H9 (cell line): Measurements from ENCODE around the gene SHISA4. TPM values are rescaled to one million over a fixed set of nuclear protein-coding genes. Genes with fewer than 3 reads are reported as not detected.

ENCODE experiments used
- DNase-seq: peaks from one replicate; pipeline ENCODE4 v3.0.0-alpha.2; 2017
- H2AFZ ChIP-seq: one replicate; pipeline ENCODE4 v1.6.1; 2013; ENCODE audit warnings: mild to moderate bottlenecking, low read length, control low read depth, moderate library complexity
- H2AK5ac ChIP-seq: 2 replicates; pipeline ENCODE4 v1.6.1; 2013; ENCODE audit warnings: low read length, control low read depth, mixed read lengths; ENCODE audit not compliant: insufficient read length
- H2BK120ac ChIP-seq: one replicate; pipeline ENCODE4 v1.6.1; 2013; ENCODE audit warnings: low read depth, mild to moderate bottlenecking, low read length, control low read depth, inconsistent platforms; ENCODE audit not compliant: poor library complexity, severe bottlenecking
- H2BK12ac ChIP-seq: 2 replicates; pipeline ENCODE4 v1.6.1; 2013; ENCODE audit warnings: low read length, control low read depth, mixed read lengths, low read depth; ENCODE audit not compliant: insufficient read length
- H2BK15ac ChIP-seq: 2 replicates; pipeline ENCODE4 v1.6.1; 2013; ENCODE audit warnings: low read depth, low read length, control low read depth
- H2BK20ac ChIP-seq: one replicate; pipeline ENCODE4 v1.6.1; 2013; ENCODE audit warnings: low read depth, mild to moderate bottlenecking, low read length, control low read depth, inconsistent platforms; ENCODE audit not compliant: poor library complexity, severe bottlenecking
- H2BK5ac ChIP-seq: 2 replicates; pipeline ENCODE4 v1.6.1; 2013; ENCODE audit warnings: low read length, control low read depth, mixed read lengths; ENCODE audit not compliant: insufficient read length
- H3K14ac ChIP-seq: 2 replicates; pipeline ENCODE4 v1.6.1; 2013; ENCODE audit warnings: low read length, control low read depth; ENCODE audit not compliant: insufficient read depth
- H3K18ac ChIP-seq: 2 replicates; pipeline ENCODE4 v1.6.1; 2013; ENCODE audit warnings: low read depth, mild to moderate bottlenecking, mixed read lengths, low read length, control low read depth; ENCODE audit not compliant: insufficient read length
- H3K23ac ChIP-seq: 2 replicates; pipeline ENCODE4 v1.6.1; 2013; ENCODE audit warnings: low read length, control low read depth, mixed read lengths, low read depth; ENCODE audit not compliant: insufficient read length
- H3K23me2 ChIP-seq: 2 replicates; pipeline ENCODE4 v1.6.1; 2013; ENCODE audit warnings: low read depth, mild to moderate bottlenecking, mixed read lengths, low read length, control low read depth; ENCODE audit not compliant: insufficient read length, poor library complexity, severe bottlenecking
- H3K27ac ChIP-seq: 2 replicates; pipeline ENCODE4 v1.5.1; 2013; ENCODE audit warnings: low read length, control low read depth, mixed read lengths, low read depth; ENCODE audit not compliant: insufficient read length
- H3K27me3 ChIP-seq: 2 replicates; pipeline ENCODE4 v1.6.1; 2013; ENCODE audit warnings: low read length, control low read depth, inconsistent platforms; ENCODE audit not compliant: insufficient read depth
- H3K4ac ChIP-seq: 2 replicates; pipeline ENCODE4 v1.6.1; 2013; ENCODE audit warnings: low read depth, mild to moderate bottlenecking, control low read depth, inconsistent platforms, low read length, moderate library complexity
- H3K4me1 ChIP-seq: 2 replicates; pipeline ENCODE4 v1.6.1; 2013; ENCODE audit warnings: low read length, control low read depth, inconsistent platforms; ENCODE audit not compliant: insufficient read depth
- H3K4me2 ChIP-seq: 2 replicates; pipeline ENCODE4 v1.6.1; 2013; ENCODE audit warnings: low read length, control low read depth, mixed read lengths; ENCODE audit not compliant: insufficient read length, insufficient read depth
- H3K56ac ChIP-seq: 2 replicates; pipeline ENCODE4 v1.6.1; 2013; ENCODE audit warnings: low read depth, mild to moderate bottlenecking, mixed read lengths, low read length, control low read depth; ENCODE audit not compliant: insufficient read length
- H3K79me1 ChIP-seq: 2 replicates; pipeline ENCODE4 v1.6.1; 2013; ENCODE audit warnings: low read depth, mild to moderate bottlenecking, moderate library complexity, low read length, control low read depth, inconsistent platforms; ENCODE audit not compliant: insufficient read depth, poor library complexity, severe bottlenecking
- H3K79me2 ChIP-seq: 2 replicates; pipeline ENCODE4 v1.6.1; 2013; ENCODE audit warnings: low read length, control low read depth, inconsistent platforms; ENCODE audit not compliant: insufficient read depth
- H3K9ac ChIP-seq: 2 replicates; pipeline ENCODE4 v1.6.1; 2013; ENCODE audit warnings: low read length, control low read depth, mixed read lengths; ENCODE audit not compliant: insufficient read length; ENCODE audit errors: extremely low read depth
- H3K9me3 ChIP-seq: one replicate; pipeline ENCODE4 v1.6.1; 2013; ENCODE audit warnings: low read depth, low read length, inconsistent platforms; ENCODE audit not compliant: control insufficient read depth
- H3T11ph ChIP-seq: one replicate; pipeline ENCODE4 v1.6.1; 2013; ENCODE audit warnings: mild to moderate bottlenecking, low read length, control low read depth, inconsistent platforms
- H4K20me1 ChIP-seq: one replicate; pipeline ENCODE4 v1.6.1; 2013; ENCODE audit not compliant: control insufficient read depth, insufficient read length, insufficient read depth
- H4K5ac ChIP-seq: 2 replicates; pipeline ENCODE4 v1.6.1; 2013; ENCODE audit warnings: low read depth, mild to moderate bottlenecking, mixed read lengths, low read length, control low read depth; ENCODE audit not compliant: insufficient read length
- H4K8ac ChIP-seq: replicated peaks from 2 replicates; pipeline ENCODE4 v1.6.1; 2013; ENCODE audit warnings: low read length, control low read depth, mixed read lengths, low read depth; ENCODE audit not compliant: insufficient read length
- H4K91ac ChIP-seq: 2 replicates; pipeline ENCODE4 v1.6.1; 2013; ENCODE audit warnings: low read depth, mild to moderate bottlenecking, moderate library complexity, mixed read lengths, low read length, control low read depth; ENCODE audit not compliant: insufficient read length
- H3K27ac Mint-ChIP-seq, 3 experiments: 2 replicates in 2 of 3; 3 replicates in 1 of 3; pipeline ENCODE4 v1.8.0; 2020 to 2021; ENCODE audit warnings: mixed read lengths in 3 of 3, mild to moderate bottlenecking in 1 of 3, moderate library complexity in 1 of 3
- H3K27me3 Mint-ChIP-seq: 2 replicates; pipeline ENCODE4 v1.8.0; 2021; ENCODE audit warnings: low read depth, mild to moderate bottlenecking, moderate library complexity, mixed read lengths
- H3K36me3 Mint-ChIP-seq, 3 experiments: 2 replicates in 2 of 3; 3 replicates in 1 of 3; pipeline ENCODE4 v1.8.0; 2020 to 2021; ENCODE audit warnings: low read depth in 3 of 3, mixed read lengths in 3 of 3; ENCODE audit not compliant: insufficient read depth in 1 of 3
- H3K4me1 Mint-ChIP-seq, 2 experiments: 2 replicates each; pipeline ENCODE4 v1.8.0; 2020; ENCODE audit warnings: mixed read lengths in 2 of 2
- H3K4me3 Mint-ChIP-seq, 2 experiments: 2 replicates in 1 of 2; 3 replicates in 1 of 2; pipeline ENCODE4 v1.8.0; 2020 to 2021; ENCODE audit warnings: mild to moderate bottlenecking in 2 of 2, mixed read lengths in 2 of 2, moderate library complexity in 1 of 2
- H3K9me3 Mint-ChIP-seq, 2 experiments: 2 replicates in 1 of 2; 3 replicates in 1 of 2; pipeline ENCODE4 v1.8.0; 2020; ENCODE audit warnings: mild to moderate bottlenecking in 2 of 2, mixed read lengths in 2 of 2, moderate library complexity in 1 of 2
- WGBS: extraction: QIAGEN DNeasy Blood & Tissue Kit; methylation state at CpG from one replicate; pipeline ENCODE4 v1.1.7; 2013; ENCODE audit warnings: missing lambda C conversion rate, low lambda C conversion rate, mixed read lengths; ENCODE audit not compliant: insufficient read length; ENCODE audit errors: extremely low coverage; 5-methylcytosine and 5-hydroxymethylcytosine counted together
- total RNA-seq: library from RNA; stranded (reverse); gene quantifications from 2 replicates; pipeline ENCODE4 v1.2.1, GENCODE V29; 2021
- TF ChIP-seq, protein P1 (sequence below): fragments of 200-600 bp; sonication (generic); conservative IDR thresholded peaks from 3 replicates; pipeline ENCODE4 v1.8.0; 2021; ENCODE audit warnings: antibody characterized with exemption, mild to moderate bottlenecking

The SHISA4 gene
- total RNA-seq, 1 experiment from 2014 or later, result 6.3 TPM

DNA sequence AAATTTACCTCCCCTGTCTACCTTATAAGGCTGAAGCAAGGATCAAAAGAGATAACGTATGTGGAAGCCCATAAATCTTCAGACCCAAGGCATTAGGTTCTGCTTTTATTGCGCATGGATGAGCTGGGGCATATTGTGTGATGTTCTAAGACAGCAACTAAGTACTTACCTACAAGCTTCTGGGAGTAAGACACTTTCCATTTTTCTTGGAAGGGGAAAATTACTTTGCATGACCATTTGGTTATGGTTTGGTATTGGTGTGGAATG is 36.5 kb downstream of the SHISA4 start:
- Histone ChIP-seq H3K79me2 (no peaks in the 10 kb centered on the region), H3K14ac (no peak overlapping the region), H3K4ac (no peak overlapping the region), H3K23ac (no peak overlapping the region), H3K18ac (no peak overlapping the region), H3K9me3 (no peaks in the 10 kb centered on the region), H2AFZ (no peak overlapping the region), H3K56ac (no peak overlapping the region), H4K5ac (no peak overlapping the region), H3K27ac (no peak overlapping the region), H4K91ac (no peak overlapping the region), H3K4me1 (no peaks in the 10 kb centered on the region), H2BK20ac (no peak overlapping the region), H3K27me3 (no peaks in the 10 kb centered on the region), H3K79me1 (no peaks in the 10 kb centered on the region), H3K4me2 (no peak overlapping the region), H3K9ac (no peak overlapping the region), H2BK15ac (no peak overlapping the region), H3K23me2 (no peaks in the 10 kb centered on the region), H2AK5ac (no peak overlapping the region), H2BK120ac (no peak overlapping the region), H2BK5ac (no peak overlapping the region), H2BK12ac (no peak overlapping the region), H3T11ph (no peak overlapping the region), H4K8ac (no peak overlapping the region), H4K20me1 (no peaks in the 10 kb centered on the region)
- no peak overlapping the region for H3K4me3 Mint-ChIP-seq
- H3K27ac Mint-ChIP-seq, result no peak overlapping the region
- peaks cover 0 to 3% of the 10 kb centered on the region in 2 experiments; a peak in 1 of 4 replicates for H3K4me1 Mint-ChIP-seq
- DNase-seq, result no peak
- no peaks in the 10 kb centered on the region for H3K9me3 Mint-ChIP-seq
- TF ChIP-seq, protein P1, sequence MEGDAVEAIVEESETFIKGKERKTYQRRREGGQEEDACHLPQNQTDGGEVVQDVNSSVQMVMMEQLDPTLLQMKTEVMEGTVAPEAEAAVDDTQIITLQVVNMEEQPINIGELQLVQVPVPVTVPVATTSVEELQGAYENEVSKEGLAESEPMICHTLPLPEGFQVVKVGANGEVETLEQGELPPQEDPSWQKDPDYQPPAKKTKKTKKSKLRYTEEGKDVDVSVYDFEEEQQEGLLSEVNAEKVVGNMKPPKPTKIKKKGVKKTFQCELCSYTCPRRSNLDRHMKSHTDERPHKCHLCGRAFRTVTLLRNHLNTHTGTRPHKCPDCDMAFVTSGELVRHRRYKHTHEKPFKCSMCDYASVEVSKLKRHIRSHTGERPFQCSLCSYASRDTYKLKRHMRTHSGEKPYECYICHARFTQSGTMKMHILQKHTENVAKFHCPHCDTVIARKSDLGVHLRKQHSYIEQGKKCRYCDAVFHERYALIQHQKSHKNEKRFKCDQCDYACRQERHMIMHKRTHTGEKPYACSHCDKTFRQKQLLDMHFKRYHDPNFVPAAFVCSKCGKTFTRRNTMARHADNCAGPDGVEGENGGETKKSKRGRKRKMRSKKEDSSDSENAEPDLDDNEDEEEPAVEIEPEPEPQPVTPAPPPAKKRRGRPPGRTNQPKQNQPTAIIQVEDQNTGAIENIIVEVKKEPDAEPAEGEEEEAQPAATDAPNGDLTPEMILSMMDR, result no peak
- no peaks in the 10 kb centered on the region; the same call in 1 of the 2 replicates for H3K27me3 Mint-ChIP-seq
- H3K36me3 Mint-ChIP-seq, result no peaks in the 10 kb centered on the region
- no CpG with 5 or more reads among the region's 2 CpGs for WGBS
